GM21825 (cell line): ENCODE results near the gene FZD10.

ENCODE experiments used
- ATAC-seq: cut with Tn5 transposase; IDR thresholded peaks from one replicate; pipeline ENCODE4 v1.9.1; 2021; ENCODE audit warnings: mild to moderate bottlenecking, moderate library complexity; ENCODE audit not compliant: unreplicated experiment

The FZD10 gene

DNA sequence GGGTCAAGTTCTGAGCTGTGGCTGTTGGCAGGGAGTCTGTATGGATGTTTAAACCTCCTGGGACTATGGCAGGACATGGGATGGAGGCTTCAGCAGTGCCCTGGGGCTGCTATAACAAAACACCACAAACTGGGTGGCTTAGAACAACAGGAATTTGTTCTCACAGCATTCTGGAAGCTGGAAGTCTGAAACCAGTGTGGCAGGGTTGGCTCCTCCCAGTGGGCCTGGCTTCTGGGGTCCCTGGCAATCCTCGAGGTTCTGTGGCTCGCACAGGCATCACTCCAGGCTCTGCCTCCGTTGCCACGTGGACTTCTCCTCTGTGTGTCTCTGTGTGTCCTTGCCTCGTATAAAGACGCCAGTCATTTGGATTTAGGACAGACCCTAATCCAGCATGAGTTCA lies 39.9 kb downstream of the FZD10 start:
- no peak for ATAC-seq

- ATAC-seq: no peak
These were observed 40.9 kb downstream of the FZD10 start for GRCh38 chr12:130203151-130203550.

DNA sequence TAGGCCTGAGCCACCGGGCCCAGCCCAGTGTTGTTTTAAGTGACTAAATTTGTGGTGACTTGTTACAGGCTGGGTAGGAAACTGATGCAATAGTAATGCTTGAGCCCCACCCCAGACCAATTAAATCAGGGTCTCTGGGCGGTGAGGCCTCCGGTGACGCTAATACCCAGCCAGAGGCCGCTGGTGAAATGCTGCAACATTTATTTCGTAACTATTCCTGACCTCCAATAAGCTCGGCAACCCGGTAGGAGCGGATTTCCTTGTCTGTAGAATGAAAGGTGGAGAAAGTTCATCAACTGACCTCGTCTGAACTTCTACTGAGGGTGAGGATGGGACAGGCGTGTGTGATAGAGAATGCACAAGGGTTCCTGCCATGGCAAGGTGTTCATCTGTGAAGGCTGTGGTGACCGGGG lies 42.3 kb downstream of the FZD10 start:
- no peak for ATAC-seq

- no peak for ATAC-seq
These were observed 43.2 kb downstream of the FZD10 start for GRCh38 chr12:130205495-130205894.

DNA sequence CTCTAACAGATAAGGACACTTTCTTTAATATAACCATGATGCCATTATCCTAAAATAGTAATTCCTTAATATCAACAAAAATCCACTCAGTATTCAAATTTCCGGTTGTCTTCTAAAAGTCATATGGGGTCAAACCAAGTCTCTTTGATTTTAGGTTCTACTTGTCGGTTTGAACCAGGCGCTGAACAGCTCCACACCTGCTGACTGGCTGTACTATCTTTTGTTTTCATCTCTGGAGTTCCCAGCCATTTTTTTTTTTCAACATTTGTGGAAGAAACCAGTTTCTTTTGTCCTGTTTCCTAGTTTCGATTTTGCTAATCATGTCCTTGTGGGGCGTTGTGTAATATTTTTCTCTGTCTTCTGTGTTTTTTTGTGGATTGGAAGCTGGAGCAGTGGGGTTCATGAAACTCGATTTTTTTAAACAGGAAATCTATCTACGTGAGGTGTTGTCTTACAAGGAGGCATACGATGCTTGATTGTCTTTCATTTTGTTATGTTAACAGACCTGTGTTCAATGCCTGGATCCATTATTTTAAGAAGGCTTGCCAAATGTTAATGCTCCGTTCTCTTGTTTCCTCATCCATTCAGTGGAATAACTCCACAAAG lies 50.2 kb downstream of the FZD10 start:
- ATAC-seq: no peak

DNA sequence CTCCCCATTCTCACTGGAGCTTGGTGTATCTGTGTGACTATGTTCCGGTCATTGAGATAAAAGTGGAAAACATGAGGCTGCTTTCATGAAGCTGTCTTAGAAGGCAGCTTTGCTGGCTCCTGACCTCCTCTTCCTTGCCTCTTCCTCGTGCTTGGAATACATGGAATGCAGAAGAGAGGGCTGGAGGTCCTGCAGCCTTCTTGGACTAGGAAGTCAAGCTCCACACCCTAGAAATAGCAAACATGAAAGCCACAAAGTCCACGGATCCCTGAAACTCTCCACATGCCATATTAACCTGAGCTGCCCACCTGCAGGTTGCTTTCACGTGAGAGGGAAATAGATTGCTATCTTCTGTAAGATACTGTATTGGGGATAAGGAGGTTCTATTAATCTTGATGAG lies 51.0 kb downstream of the FZD10 start:
- no peak for ATAC-seq

DNA sequence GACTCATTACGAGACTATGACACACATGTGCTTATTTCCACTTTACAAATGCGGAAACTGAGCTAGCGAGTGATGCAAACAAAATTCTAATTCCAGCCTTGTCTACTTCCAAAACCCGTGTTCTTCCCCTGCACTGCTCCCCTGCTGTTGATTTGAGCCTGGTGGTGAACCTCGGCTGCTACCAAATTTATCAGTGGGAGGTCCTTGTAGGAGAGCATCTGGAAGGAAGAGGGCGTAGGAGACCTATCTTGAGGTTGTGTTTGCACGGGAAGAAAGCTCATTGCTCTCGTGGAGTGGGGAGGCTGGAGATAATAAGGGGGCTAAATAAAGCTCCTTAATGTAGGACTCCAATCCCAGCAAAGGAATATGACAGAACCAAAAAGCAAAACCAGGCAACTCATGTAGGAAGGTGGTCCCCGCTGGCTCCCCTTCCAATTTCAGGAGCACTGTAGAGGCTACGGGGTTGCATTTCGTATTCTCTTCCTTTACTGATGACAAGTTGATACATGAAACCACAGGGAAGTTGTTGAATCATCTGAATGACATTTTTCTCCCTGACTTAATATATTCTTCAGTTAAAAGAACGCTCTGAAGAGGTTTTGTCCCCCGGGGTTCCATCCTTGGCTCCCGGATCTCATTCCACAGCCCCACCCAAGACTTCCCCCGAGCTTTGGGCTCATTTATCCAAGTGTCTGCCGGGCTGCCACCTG lies 52.6 kb downstream of the FZD10 start:
- no peak for ATAC-seq
